ENCODE measurements around the gene CTNNA2.
"Not testable (repeated sequence)": the region's sequence is repeated elsewhere in the genome, so short reads cannot be mapped to it uniquely, and the experiment has no call there.

CTNNA2 gene

GRCh38 chr2:79996709-79997108 is 483.9 kb downstream of the CTNNA2 start:
- DNase-seq: no peak

- peak; percentile 32 for DNase-seq
These were observed 488.9 kb downstream of the CTNNA2 start for GRCh38 chr2:80001701-80002101.

- no peak for DNase-seq
These were observed 489.3 kb downstream of the CTNNA2 start for GRCh38 chr2:80002112-80002511.

GRCh38 chr2:80002568-80003157 is 489.8 kb downstream of the CTNNA2 start:
- no peak for DNase-seq

GRCh38 chr2:80007777-80008503 is 495.1 kb downstream of the CTNNA2 start:
- DNase-seq: no peak

- DNase-seq: no peak
These were observed 495.7 kb downstream of the CTNNA2 start for GRCh38 chr2:80008596-80008995.

- no peak for DNase-seq
These were observed 496.4 kb downstream of the CTNNA2 start for GRCh38 chr2:80009211-80009610.

- no peak for DNase-seq
These were observed 499.2 kb downstream of the CTNNA2 start for GRCh38 chr2:80012061-80012460.

- DNase-seq: no peak
These were observed 501.8 kb downstream of the CTNNA2 start for GRCh38 chr2:80014637-80015036.

GRCh38 chr2:80016171-80016570 is 503.3 kb downstream of the CTNNA2 start:
- DNase-seq: no peak

- DNase-seq: no peak
These were observed 507.0 kb downstream of the CTNNA2 start for GRCh38 chr2:80019571-80020460.

GRCh38 chr2:80022018-80022417 is 509.2 kb downstream of the CTNNA2 start:
- DNase-seq: no peak

GRCh38 chr2:80026040-80026729 is 513.3 kb downstream of the CTNNA2 start:
- DNase-seq: no peak

- no peak for DNase-seq
These were observed 515.2 kb downstream of the CTNNA2 start for GRCh38 chr2:80028051-80028450.

GRCh38 chr2:80028584-80028983 is 515.7 kb downstream of the CTNNA2 start:
- no peak for DNase-seq

GRCh38 chr2:80030135-80030534 is 517.3 kb downstream of the CTNNA2 start:
- no peak for DNase-seq

GRCh38 chr2:80032684-80033083 is 519.8 kb downstream of the CTNNA2 start:
- DNase-seq: not testable (repeated sequence)

GRCh38 chr2:80035749-80036285 is 523.0 kb downstream of the CTNNA2 start:
- DNase-seq: no peak

- DNase-seq: no peak
These were observed 524.5 kb downstream of the CTNNA2 start for GRCh38 chr2:80037310-80037709.

GRCh38 chr2:80040226-80040625 is 527.4 kb downstream of the CTNNA2 start:
- DNase-seq: no peak

GRCh38 chr2:80042635-80043034 is 529.8 kb downstream of the CTNNA2 start:
- DNase-seq: no peak

- no peak for DNase-seq
These were observed 535.4 kb downstream of the CTNNA2 start for GRCh38 chr2:80048296-80048695.

- no peak for DNase-seq
These were observed 537.4 kb downstream of the CTNNA2 start for GRCh38 chr2:80050246-80050645.

Data from kidney glomerular epithelial cell (primary cell).